Stimulated activated CD8-positive, alpha-beta memory T cell treated with anti-CD3 and anti-CD28 coated beads, Interleukin-15, amount 100 ng/mL, for 4 hours (primary cell): ENCODE data around the gene HOXC6.
"Not testable (repeated sequence)": the region's sequence is repeated elsewhere in the genome, so short reads cannot be mapped to it uniquely, and the experiment has no call there.

Experiments
- DNase-seq, 2 donors: peaks; one replicate each; pipeline ENCODE4 v3.0.0-alpha.2; 2020; ENCODE audit warnings: low read depth in 2 of 2

Gene HOXC6

DNA sequence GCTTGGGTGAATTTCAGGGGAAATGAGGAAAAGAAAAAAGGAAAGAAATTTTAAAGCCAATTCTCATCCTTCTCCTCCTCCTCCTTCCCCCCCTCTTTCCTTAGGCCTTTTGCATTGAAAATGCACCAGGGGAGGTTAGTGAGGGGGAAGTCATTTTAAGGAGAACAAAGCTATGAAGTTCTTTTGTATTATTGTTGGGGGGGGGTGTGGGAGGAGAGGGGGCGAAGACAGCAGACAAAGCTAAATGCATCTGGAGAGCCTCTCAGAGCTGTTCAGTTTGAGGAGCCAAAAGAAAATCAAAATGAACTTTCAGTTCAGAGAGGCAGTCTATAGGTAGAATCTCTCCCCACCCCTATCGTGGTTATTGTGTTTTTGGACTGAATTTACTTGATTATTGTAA lies 27.3 kb downstream of the HOXC6 start:
- DNase-seq = no peak

DNA sequence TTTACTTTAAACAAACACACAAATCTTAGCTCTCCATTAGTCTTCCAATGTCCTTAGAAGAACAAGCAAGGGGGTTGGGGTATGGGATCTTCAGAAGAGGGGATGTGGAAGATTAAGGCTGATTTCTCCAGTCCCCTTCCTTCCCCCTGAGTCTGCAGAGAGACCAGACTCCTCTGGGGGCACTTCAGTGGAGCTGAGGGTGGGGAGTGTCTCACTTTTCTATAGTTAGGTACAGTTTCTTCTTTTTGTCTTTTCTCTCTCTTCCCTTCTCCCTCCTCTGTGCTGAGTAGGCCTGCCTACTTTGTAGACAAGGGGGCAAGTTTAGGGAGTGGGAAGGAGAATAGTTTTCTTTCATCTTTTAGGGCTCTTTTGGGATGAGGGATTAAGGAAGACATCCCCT lies 27.9 kb downstream of the HOXC6 start:
- no peak for DNase-seq

DNA sequence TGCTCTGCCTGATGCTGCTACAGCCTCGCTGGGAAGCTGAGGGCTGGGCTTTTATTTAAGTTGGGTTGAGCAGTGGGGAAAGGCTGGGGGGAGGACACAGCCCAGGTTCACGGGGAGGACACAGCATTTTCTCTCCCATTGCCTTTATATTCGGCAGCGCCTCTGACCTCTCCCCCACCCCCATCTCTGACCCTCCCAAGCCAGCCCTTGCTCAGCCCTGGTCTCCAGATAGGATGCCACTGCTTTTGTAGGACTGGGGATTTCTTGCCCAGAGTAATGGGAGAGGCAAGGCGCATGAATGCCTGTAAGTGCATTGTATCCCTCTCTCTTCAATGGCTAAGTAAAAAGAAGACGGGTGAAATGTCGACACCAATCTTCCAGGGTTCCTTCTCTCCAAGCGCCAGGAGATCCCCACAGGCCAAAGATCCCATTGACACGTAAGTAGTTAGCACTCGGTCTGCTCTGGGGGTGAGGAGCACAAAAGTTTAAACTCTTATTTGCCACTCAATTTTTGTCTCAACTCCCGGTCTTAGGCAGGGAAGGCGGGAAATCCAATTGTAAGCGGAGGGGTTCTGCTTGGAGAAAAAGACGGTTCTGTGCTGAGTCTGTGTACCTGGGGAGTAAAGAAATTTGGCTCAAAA lies 30.0 kb downstream of the HOXC6 start:
- no peak for DNase-seq

DNA sequence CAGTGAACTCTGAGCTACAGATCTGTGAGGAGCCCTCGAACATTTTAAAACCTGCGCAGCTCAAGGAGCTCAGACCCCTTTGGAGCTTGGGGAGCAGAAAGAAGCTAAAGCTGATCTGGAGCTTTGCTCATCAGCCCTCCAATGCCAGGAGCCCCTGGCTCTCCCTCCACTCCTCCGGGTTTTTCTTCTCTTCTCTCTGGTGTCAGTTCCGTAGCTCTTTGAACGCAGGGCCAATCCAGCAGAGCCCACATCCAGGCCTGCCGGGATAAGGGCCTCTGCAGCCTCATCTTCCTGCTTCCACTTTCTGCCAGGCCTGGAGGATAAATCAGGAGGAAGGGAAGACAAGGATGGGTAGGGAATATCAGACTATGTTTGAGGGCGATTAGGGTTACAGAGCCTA lies 31.4 kb downstream of the HOXC6 start:
- DNase-seq = no peak

DNA sequence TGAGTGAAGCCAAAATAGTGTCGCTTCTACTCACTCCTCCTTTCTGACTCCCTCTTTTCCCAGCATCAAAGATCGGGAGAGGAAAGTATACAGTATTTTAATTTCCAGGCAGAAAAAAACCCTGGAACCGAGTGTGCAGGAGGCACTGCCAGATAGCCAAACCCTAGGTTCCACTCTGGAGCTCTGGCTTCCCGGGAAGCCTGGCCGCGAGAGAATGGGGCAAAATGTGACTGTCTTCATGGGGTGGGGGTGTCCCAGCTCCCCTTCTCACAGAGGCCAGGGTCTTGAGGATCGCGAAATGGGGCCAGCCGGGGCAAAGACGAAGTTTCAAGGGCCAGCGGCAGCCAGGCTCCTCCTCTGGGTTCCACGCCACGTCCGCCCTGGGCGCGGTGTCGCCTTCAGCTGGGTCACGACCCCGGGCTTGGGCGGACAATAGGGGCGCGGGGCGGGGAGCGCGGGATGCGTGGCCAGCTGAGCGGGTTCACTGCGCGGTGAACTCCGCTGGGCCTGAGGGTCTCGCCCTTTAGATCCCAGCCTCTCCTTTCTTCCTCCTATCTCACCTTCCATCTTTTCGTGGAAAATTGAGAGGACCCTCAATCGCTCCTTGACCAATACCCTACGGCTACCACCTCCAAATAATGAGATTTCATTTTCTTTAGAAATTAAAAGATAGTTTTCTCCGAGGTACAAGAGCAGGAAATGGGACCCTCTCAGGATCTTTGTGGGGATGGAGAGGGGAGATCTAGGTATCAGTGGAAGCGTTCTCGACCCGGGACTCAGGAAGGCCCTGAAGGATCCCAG lies 32.1 kb downstream of the HOXC6 start:
- DNase-seq = no peak

DNA sequence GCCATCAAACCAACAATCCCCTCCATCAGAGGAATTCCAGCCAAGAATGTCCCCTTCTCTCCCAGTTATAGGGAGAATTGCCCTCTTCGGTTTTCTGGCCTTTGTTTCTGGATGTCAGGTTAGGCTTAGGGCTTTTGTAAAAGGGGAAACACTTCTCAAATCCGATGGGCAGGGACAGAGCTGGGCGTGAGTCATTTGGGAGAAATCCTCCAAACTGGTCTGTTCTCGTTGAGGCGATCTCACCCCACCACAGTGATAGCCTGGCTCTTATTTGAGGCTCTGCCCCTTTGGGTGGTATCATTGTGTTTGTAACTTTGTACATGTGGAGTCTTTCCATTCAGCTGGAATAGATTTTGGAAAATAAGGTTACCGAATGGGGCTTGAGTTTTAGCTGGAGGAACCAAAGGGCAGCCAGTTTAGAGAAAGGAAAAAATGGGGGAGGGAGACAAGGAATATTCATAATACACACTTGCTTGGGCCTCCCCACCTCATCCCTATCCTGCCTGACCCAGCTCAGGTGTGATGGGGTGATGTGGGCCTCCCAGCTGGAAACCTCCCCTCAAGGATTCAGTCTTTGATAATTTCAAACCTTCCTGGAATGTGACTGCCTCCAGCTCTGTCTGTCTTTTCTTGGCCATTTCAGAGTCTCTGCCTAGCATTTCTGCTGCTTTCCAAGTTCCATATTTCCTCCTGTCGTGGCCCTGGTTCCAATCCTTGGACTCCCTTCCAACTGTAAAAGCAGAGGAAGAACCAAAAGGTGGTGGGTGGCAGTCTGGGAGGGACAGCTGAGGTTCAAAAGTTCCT lies 32.9 kb downstream of the HOXC6 start:
- no peak for DNase-seq

DNA sequence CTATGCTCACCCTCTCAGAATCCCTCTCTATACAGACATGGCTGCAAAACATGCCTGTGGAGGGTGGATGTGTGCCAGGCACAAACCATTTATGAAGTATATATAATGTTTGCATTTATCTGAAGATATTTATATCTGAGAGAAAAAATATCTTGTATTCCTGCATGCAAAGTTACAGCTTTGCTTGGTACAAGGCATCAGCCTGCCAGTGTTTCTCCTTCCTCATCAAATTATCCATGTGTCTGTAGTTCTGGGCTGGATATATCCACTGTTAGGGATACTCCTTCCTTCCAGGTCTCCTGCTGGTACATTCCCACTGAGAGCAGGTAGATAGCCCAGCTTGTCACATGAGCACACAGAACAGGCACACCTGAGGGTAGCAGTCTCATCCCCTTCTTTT lies 37.4 kb downstream of the HOXC6 start:
- DNase-seq = no peak

DNA sequence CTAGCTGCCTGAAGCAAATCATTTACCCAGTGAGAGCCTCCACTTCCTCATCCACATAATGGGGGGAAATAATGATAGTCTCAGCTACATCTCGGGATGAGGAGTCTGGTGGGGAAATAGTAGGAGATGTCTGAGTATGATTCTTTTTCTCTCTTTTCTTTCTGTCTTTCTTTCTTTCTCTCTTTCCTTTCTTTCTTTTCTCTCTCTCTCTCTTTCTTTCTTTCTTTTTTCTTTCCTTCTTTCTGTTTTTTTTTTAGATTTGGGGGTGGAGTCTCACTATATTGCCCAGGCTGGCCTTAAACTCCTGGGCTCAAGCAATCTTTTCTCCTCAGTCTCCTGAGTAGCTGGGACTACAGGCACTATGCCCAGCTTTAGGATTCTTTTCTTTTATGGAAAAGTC lies 38.2 kb downstream of the HOXC6 start:
- DNase-seq = no peak

DNA sequence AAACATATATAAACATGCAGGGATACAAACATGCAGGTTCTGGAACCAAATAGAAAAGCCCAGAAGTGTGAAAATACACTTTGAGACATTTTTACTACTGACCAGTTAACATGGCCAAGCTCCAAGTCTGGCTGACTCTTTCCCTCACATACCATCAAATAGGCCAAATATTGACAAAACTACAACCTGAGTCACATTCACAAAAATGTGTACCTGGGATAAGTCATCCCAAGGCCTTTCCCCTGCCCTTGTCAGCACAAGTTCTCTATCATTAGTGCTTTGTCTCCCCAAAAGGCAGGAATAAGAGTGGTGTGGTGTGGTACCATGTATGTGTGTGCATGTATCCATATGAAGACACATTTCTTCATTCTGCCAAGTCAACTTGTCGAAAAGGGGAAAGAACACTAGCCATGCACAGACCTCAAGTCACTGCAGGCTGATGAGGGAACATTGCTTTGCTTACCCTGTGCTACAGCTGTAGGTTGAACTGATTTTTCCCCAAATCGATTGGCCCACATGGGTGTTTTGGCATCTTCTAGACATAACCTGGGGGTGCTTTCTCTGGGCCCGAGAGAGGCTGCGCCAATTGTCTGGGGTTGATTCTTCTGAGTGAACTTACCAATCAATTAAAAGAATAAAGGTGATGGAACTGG lies 40.3 kb downstream of the HOXC6 start:
- DNase-seq = no peak

DNA sequence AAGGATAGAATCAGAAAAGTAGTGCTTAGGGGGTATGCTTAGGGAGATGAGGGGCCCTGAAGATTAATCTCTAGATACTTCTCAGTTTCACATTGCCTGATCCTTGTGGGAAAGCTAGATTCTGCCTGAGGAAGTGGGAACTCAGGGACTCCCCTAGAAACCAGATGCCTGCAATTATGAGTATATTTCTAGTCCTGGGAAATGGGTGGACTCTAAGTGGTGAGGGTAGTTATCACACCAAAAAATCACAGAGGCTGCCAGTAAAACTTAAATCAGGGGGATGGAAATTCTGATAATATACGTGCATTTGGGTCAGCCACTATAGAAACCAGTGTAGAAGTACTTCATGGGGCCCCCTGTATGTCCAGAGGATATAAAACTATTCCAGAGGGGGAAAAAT lies 43.7 kb downstream of the HOXC6 start:
- no peak for DNase-seq

DNA sequence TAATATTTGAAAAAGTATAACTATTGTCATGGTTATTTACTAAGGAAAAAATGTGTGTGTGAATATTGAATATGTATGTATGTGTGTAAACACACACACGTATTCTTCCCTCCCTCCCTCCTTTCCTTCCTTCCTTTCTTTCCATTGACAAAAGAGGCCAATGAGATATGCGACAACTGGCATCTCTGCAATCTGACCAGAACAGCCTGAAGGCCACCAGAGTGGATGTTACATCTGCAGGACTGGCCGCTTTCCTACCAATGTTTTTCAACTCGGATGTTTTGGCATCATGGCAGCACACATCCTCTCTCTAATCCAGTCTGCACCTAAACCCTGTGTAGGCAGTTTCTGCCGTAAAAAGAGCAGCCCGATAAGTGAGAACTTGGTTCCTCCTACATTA lies 46.1 kb downstream of the HOXC6 start:
- DNase-seq = no peak

DNA sequence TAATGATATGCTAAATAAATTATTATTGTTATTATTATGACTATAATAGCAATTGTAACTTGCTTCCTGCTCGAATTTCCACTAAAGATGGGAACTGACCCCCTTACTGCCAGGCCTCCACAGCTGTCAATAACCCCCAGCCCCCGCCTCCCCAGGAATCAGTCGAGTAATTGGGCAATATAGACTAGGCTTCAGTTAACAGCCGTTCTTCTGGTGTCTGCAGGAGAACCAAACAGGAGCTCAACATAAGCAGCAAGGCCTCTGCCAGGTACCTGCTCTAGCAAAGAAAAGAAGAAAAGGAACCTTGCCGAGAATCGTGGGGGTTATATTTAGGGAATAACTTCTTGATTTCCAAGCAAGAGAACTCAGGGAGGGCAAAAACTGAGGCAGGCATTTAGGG lies 47.2 kb downstream of the HOXC6 start:
- DNase-seq = no peak

DNA sequence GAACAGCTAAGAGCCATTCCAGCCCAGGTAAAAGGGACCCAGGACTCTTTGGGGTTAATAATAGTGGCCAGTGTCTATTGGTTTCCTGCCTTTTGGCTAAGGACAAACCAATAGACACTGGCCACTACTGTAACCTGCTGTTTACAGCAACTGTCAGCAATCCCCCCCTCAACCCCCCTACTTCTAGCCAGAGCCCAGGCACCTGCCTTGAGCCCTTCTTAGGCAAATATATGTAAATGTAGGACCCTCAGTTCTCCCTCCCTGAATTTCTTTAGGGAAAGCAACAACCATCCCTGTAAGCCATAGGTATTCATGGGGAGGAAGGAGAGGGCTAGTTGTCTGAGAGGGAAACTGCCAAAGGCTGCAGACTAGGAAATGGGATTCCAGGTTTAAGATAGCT lies 47.7 kb downstream of the HOXC6 start:
- DNase-seq = no peak

DNA sequence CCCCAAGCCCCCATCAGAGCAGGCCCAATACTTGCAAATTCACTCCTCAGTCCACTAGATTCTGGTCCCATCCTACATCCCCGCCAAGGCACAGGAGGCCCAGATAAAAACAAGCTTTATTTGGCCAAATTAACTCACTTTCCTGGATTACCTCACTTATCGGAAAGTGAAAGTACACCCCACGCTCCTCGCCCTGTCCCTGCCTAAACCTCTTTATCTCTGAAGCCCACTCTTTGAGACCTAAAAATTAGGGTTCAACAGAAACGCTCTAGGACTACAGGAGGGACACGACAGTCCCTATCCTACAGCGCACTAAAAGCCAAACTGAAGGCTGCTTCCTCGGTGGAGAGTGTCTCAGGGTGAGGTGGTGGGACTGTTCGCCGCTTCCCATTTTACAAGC lies 49.6 kb downstream of the HOXC6 start:
- DNase-seq = not testable (repeated sequence)

DNA sequence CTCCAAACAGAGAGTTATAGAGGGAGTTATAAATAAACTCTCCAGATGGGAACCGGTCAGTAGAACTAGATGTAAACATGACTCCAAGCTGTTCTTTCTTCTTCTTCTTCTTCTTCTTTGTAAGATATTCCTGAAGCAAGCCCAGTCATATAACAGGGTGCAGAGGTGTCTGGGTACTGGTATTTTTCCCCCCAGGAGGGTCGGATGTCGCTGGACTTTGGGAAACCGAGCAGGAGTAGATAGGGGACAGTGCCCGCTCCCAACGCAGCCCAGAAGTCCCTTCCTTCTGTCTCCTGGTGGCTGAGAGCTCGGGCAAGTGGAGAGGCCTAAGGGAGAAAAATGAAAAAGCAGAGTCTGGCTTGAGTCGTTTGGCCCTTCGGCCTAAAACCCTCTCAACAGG lies 50.9 kb downstream of the HOXC6 start:
- DNase-seq = not testable (repeated sequence)
